Smooth muscle cell (in vitro differentiated cells): ENCODE measurements around the gene DEDD. TPM values are rescaled to one million over a fixed set of nuclear protein-coding genes. Genes with fewer than 3 reads are reported as not detected.

ENCODE experiments used
- DNase-seq: peaks from one replicate; lab custom pipeline; 2025; ENCODE audit not compliant: unreplicated experiment; lab: John Stamatoyannopoulos, UW
- H2AFZ ChIP-seq: fragments of 200-600 bp; sonication (generic); 2 replicates; pipeline ENCODE4 v1.6.0; 2016; ENCODE audit warnings: antibody characterized with exemption, low read depth, mild to moderate bottlenecking
- H3F3A ChIP-seq: fragments of 200-600 bp; sonication (generic); 2 replicates; pipeline ENCODE4 v1.6.0; 2017; ENCODE audit warnings: antibody characterized with exemption, low read depth
- H3K27ac ChIP-seq: fragments of 200-600 bp; sonication (generic); 2 replicates; pipeline ENCODE4 v1.5.1; 2016; ENCODE audit warnings: low read depth, mild to moderate bottlenecking
- H3K27me3 ChIP-seq: fragments of 200-600 bp; sonication (generic); 2 replicates; pipeline ENCODE4 v1.6.1; 2016; ENCODE audit warnings: low read depth, mild to moderate bottlenecking
- H3K36me3 ChIP-seq: fragments of 200-600 bp; sonication (generic); 2 replicates; pipeline ENCODE4 v1.5.1; 2016; ENCODE audit warnings: low read depth
- H3K4me1 ChIP-seq: fragments of 200-600 bp; sonication (generic); 2 replicates; pipeline ENCODE4 v1.5.1; 2016; ENCODE audit warnings: low read depth
- H3K4me2 ChIP-seq: fragments of 200-600 bp; sonication (generic); 2 replicates; pipeline ENCODE4 v1.6.0; 2016; ENCODE audit warnings: mild to moderate bottlenecking
- H3K4me3 ChIP-seq: fragments of 200-600 bp; sonication (generic); 2 replicates; pipeline ENCODE4 v1.5.1; 2016; ENCODE audit warnings: mild to moderate bottlenecking
- H3K79me2 ChIP-seq: fragments of 200-600 bp; sonication (generic); 2 replicates; pipeline ENCODE4 v1.6.0; 2016; ENCODE audit warnings: low read depth, mild to moderate bottlenecking
- H3K9ac ChIP-seq: fragments of 200-600 bp; sonication (generic); 2 replicates; pipeline ENCODE4 v1.6.0; 2016; ENCODE audit warnings: low read depth
- H3K9me3 ChIP-seq: fragments of 200-600 bp; sonication (generic); replicated peaks from 2 replicates; pipeline ENCODE4 v1.5.1; 2016; ENCODE audit warnings: low read depth
- H4K20me1 ChIP-seq: fragments of 200-600 bp; sonication (generic); 2 replicates; pipeline ENCODE4 v1.6.0; 2016; ENCODE audit warnings: low read depth
- CTCF ChIP-seq: fragments of 200-600 bp; sonication (generic); IDR thresholded peaks from 2 replicates; pipeline ENCODE4 v1.5.1; 2017; ENCODE audit warnings: borderline replicate concordance, mild to moderate bottlenecking, antibody characterized with exemption; ENCODE audit not compliant: insufficient read depth, poor library complexity, severe bottlenecking
- WGBS: methylation state at CpG from one replicate; pipeline ENCODE4 v1.1.7; 2016; ENCODE audit warnings: low lambda C conversion rate; 5-methylcytosine and 5-hydroxymethylcytosine counted together
- polyA plus RNA-seq: library from polyadenylated mRNA; unstranded; fragments of >200 nt; fragmentation: Nextera tagmentation; extraction: Ambion mirVana; gene quantifications from 2 replicates; pipeline ENCODE4 v1.2.1, GENCODE V29; 2016
- total RNA-seq: library from RNA; depleted of rRNA; stranded (reverse); fragments of >200 nt; gene quantifications from 2 replicates; pipeline ENCODE4 v1.2.3, GENCODE V29; 2014

Gene DEDD
- total and polyA plus RNA-seq, 2 experiments from 2014 or later = 36.3 to 38.6 TPM

GRCh38 chr1:161179698-161180097 lies 47.2 kb upstream of the DEDD start:
- 87% methylated on average over 3 of the region's 3 CpGs for WGBS
- H3K4me1 ChIP-seq = peaks cover 7% of the 10 kb centered on the region
- DNase-seq = no peak
- no peaks in the 10 kb centered on the region for H3K27me3 ChIP-seq
- H3K36me3 ChIP-seq = no peaks in the 10 kb centered on the region
- no peaks in the 10 kb centered on the region for H3K9me3 ChIP-seq
- H3K4me2 ChIP-seq = no peak overlapping the region
- H3K27ac ChIP-seq = no peak overlapping the region
- peaks cover 10% of the 10 kb centered on the region for H3K79me2 ChIP-seq
- no peaks in the 10 kb centered on the region for H4K20me1 ChIP-seq
- no peak overlapping the region for H3K9ac ChIP-seq
- H2AFZ ChIP-seq = no peak overlapping the region
- H3K4me3 ChIP-seq = no peak overlapping the region
- TF ChIP-seq CTCF = no peak
- no peaks in the 10 kb centered on the region for H3F3A ChIP-seq

DNA sequence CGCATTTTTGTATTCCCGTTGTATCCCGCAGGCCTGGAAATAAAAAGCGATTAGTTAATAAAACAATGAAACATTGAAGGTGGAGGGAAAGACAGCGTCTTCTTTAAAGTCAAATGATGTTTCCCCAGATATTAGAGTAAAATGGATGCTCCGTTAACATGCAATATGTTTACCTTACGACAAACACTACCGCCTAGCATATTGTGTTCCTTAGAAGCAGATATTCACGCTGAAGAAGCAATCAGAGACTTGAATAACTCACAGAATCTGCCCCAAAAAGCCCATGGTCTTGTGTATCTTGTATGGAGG lies 45.4 kb upstream of the DEDD start:
- Histone ChIP-seq H3K4me2 (peak overlapping the region; percentile 99), H3K9ac (peak overlapping the region; percentile 98), H3K27ac (peak overlapping the region; percentile 63)

DNA sequence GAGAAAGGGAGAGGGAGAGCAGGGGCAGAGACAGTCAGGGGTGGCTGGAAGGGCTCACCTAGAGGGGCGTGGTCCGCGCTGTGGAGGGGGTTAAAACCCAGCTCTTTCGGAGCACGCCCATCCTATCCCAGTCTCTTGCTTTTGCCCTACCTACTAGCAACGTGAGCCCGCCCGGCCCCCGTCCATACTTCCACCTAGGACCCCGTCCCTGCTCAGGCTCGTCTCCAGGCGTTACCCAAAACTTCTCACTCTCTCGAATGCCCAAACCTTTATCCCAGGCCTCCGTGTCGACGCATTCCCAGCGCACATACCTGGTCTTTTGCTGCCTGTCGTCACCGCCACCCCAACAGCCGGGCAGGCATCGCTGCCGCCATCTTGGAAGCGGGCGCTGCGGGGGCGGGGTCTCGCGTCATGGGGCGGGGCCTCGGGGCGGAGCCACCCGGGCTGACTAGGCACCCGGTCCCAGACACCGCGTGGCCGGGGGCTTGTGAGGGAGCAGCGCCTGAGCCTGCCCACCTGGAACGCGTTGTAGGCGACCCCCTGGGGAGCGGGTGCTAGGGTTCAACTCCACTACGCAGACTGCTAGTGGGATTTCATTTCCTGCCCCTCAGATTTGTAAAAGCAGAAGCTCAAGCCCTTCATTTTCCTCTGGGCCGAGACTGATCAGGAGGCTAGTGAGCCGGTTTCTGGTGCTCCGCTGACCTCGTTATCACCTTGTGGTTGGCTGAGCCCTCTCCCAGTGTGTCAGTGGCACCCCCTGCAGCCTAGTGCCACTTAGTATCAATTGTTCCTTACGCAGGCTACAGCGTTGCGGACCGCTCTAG lies 44.9 kb upstream of the DEDD start, which contains the start of gene B4GALT3:
Gene B4GALT3 (minus strand): TSS at position 396 of the 824 bp plus-strand sequence. CDS start 1,447 bp downstream, outside the sequence.
- Histone ChIP-seq H3K9me3 (no peaks in the 10 kb centered on the region), H3K4me3 (peak within 1 kb of the TSS; percentile 90), H3K27me3 (no peaks in the 10 kb centered on the region), H3F3A (no peaks in the 10 kb centered on the region), H3K79me2 (peaks cover 10% of the 10 kb centered on the region), H3K4me2 (peak within 1 kb of the TSS; percentile 99), H3K27ac (peak within 1 kb of the TSS; percentile 63), H3K4me1 (peaks cover 7% of the 10 kb centered on the region), H4K20me1 (no peaks in the 10 kb centered on the region), H3K36me3 (no peaks in the 10 kb centered on the region), H3K9ac (peak within 1 kb of the TSS; percentile 98), H2AFZ (peak within 1 kb of the TSS; percentile 99)
- peak; percentile 83 for DNase-seq
- 2% methylated on average over 39 of the region's 50 CpGs for WGBS
- peak; percentile 13 for TF ChIP-seq CTCF

More for the DNA sequence above, 45.4 kb upstream of the DEDD start:
- Histone ChIP-seq H3K27me3 (no peaks in the 10 kb centered on the region), H4K20me1 (no peaks in the 10 kb centered on the region), H3K36me3 (no peaks in the 10 kb centered on the region), H2AFZ (peak overlapping the region; percentile 99), H3K9me3 (no peaks in the 10 kb centered on the region), H3F3A (no peaks in the 10 kb centered on the region), H3K4me3 (peak overlapping the region; percentile 90), H3K4me1 (peaks cover 7% of the 10 kb centered on the region), H3K79me2 (peaks cover 10% of the 10 kb centered on the region)
- no peak for DNase-seq
- TF ChIP-seq CTCF = no peak
- 38% methylated on average over 9 of the region's 9 CpGs for WGBS
